GM19193 (cell line): ENCODE data around the gene FAM83E.

Experiments used
- POLR2A ChIP-seq: IDR thresholded peaks from 4 replicates; pipeline ENCODE4 v1.6.1; 2011; ENCODE audit not compliant: insufficient read depth, insufficient read length; ENCODE audit errors: extremely low read depth

The FAM83E gene

DNA sequence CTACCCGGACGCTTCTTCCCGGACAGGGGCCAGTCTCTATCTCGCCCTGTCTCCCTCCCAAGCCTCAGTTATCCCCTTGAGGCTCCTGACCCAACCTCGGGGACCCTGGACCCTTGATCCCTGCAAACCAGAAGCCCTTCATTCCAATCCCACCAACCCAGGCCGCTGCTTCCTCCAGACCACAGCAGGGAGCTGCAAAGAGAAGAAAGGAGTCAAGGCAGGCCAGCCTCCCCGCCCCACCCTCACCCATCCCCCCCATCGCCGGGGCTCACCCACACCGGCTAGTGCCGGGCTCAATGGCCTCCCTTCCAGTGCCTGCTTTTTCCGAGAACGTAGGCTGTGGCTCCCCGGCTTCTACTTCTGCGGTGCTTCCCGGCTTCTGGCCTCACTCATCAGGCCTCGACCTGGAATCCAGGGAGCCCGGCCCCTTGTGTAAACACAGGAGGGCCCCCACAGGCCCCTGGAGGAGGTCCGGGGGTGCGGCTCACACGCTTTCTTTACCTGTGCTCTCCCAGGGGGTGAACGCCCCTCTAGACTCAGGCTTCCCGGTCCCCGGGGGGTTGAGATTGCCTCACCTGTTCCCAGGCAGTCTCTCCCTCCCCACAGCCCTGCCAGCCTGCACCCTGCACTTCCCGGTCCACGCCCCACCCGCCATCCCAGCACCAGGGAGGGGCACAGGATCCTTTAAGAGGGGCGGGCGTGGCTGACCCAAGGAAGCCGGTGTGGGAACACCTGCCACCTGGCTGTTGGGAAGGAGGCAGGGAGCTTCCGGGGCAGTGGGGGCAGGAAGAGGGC lies at the start of gene FAM83E:
TSS of gene FAM83E (minus strand) at position 641 of the 795 bp plus-strand sequence. CDS start 1,704 bp downstream, outside the sequence.
- TF ChIP-seq POLR2A: peak; percentile 38

DNA sequence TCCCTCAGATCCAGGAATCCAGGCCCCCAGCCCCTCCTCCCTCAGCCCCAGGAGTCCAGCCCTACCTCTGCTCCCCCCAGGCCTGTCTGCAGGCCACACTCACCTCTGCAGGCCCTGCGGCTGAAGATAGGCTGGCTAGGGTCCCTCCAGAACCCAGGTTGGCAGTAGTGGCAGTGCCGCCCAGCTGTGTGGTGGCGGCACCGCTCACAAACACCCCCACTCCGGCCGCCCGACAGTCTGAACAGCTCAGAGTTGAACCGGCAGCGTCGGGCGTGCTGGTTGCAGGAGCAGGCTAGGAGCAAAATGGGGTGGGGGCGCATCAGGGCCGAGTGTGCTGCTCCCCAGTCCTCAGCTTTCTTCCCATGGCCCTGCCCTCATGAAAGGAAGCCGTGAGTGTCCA lies 49.6 kb upstream of the FAM83E start:
- TF ChIP-seq POLR2A: no peak

DNA sequence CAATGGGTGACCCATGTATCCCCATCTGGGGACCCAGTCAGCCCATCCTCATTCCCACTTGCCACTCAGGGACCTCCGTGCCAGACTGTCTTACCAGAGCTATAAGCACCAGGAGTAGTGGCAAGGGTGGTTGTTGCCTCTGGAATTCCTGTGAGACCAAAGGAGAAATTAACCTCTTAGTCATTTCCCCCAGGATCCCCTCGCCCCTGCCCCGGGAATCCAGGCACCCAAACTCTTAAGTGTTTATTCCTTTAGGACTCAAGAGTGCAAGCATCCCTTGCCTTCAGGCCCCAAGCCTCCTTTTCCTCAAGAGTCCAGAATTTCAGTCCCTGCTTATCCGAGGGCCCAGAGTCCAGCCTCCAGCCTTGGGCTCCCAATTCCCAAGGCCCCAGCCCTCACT lies 48.8 kb upstream of the FAM83E start:
- TF ChIP-seq POLR2A: no peak

DNA sequence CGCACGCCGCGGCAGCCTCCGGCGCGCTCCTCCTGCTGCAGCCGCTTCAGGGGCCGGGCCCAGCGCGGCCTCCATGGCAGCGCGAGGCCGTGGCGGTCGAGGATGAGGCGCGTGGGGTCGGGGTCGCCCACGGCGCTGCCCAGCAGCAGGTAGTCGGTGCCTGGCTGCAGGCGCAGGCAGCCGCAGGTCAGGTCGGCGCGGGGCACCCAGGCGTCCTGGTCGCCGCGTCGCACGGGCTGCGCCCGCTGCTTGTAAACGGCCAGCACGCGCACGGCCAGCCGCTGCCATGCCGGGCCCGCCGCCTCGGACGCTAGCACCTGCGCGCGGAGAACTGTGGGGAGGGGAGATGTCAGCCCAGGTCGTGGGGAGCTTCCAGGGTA lies 46.8 kb upstream of the FAM83E start:
- TF ChIP-seq POLR2A: no peak

DNA sequence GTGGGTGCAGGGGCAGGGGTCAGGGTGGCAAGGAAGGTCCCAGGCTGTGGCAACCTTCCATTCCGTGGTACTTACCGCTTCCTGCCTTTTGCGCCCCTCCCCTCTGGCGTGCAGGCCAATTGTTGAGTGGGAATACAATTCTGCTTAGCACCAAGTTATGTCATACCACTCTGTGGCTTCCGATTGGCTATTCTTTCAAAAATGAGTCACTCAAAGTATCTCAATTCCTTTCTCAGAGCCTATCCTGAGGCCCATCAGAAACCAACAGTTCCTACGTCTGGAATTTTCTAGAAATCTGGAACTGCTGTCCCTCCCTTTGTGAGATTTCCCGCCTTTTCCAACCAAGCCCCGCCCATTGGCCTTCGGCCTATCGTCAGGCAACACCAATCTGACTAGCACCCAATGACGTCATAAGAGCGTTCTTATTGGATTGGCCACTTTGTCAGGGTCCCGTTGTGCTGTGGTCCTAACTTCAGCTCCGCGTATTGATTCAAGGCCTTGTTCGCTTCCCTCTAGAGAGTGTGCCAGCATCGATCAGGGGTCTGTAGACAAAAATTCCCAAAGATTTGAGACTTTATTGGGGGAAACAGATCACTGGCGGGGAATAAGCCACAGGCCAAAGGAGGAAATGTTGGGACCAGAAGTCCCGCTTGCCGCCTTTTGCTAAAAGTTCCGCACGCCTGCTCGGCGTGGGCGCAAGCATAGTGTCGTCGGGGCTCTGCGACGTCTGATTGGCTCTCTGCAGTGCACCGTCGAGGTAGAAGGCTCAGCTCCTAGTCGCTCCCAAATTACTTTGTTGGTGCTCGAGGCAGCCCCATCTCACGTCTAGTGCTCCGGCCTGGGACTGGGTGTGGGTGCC lies 46.2 kb upstream of the FAM83E start:
- TF ChIP-seq POLR2A: no peak

DNA sequence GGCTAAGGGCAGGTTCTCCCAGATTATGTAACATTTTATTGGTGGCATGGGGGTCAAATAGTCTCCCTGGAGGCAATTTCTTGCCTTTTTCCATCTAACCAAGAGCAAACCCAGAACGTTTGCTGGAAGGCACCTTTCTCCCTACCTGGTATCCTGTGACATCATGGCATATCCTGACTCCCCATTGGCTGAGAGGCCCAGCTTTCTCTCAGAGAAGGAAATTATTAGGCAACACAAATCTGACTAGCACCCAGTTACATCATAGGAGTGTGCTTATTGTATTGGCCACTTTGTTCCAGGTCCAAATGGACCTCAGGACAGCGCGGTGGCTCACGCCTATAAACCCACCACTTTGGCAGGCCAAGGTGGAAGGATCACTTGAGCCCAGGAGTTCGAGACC lies 44.9 kb upstream of the FAM83E start:
- TF ChIP-seq POLR2A: no peak

DNA sequence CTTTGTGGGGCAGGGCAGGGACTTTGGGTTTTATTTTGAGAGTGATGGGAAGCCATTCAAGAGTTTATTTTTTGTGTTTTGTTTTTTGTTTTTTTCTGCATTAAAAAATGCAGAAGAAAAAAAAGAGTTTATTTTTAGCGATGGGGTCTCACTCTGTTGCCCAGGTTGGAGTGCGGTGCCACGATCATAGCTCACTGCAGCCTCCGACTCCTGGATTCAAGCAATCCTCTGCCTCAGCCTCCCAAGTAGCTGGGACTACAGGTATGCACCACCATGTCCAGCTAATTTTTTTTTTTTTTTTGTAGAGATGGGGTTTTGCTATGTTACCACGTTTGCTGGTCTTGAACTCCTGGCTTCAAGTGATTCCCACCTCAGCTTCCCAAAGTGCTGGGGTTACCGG lies 43.6 kb upstream of the FAM83E start:
- TF ChIP-seq POLR2A: no peak

DNA sequence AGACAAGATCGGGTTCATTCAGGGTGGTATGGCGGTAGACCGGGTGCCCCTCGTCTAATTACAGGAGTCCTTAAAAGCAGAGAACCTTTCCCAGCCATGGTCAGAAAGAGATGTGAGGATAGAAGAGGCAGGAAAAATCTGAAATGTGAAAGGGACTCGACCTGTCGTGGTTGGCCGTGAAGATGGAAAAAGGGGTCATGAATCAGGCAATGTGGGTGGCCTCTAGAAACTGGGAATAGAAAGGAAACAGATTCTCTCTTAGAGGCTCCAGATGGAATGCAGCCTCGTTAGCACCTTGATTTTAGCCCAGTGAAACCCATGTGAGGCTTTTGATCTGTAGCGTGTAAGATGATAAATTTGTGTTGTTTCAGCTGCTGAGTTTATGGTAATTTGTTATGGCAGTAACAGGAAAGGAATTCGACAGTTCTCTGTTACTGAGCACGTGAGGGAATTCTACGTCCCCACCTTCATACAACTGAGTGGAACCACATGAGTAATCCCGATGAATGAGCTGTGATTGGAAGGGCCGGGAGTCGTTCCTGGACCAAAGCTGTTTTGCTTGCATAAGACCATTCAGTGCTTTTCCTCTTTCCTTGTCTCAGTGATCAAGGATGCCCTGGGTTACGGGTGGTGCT lies 42.1 kb upstream of the FAM83E start:
- TF ChIP-seq POLR2A: no peak

DNA sequence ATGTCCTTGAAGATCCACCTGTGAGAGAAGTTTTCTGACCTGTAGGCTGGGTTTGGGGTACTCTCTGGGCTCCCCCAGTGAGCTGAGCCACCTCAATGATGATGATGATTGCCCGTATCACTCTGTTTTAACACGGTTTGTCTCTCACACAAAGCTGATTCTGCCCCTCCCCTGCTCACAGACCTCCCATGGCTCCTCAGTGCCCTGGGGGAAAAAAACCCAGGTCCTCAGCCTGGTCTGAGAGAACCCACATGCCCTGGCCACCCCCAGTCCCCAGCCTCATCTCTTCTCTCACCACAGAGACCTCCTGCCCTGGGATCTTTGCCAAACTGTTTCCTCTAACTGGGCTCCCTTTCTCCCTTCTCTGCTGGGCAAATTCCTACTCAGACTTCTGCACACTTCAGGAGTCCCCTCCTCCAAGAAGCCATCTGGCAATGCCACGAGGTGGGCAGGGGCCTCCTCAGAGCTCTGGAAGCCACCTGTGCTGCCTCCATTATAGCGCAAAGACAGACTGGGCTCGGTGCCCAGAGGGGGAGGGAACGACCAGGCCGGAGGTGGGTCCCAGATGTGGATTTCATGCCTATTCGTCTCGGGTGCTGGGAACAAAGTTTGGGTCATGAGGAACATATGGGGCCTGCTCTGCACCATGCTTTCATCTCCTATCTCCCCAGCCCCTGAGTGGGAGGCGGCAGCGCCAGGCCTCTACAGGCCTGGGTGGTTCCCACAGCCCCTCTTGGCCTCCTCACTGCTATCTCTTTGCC lies 39.6 kb upstream of the FAM83E start:
- no peak for TF ChIP-seq POLR2A

DNA sequence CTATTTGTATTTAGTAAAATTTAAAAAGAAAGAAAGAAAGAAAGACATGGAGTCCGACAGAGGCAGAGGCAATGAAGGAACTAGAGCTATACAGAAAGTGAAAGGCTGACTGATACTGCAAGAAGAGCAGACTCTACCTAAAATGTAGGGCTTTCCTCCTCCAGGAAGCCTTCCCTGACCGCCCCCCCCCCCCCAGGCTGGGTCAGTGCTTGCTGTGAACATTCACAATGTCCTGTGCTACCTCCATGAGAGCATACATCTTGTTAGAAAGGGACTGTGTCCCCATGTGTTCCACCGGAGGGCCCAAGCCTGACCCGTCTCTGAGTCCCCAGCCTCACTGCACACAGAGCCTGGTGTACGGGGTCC lies 36.8 kb upstream of the FAM83E start:
- no peak for TF ChIP-seq POLR2A

DNA sequence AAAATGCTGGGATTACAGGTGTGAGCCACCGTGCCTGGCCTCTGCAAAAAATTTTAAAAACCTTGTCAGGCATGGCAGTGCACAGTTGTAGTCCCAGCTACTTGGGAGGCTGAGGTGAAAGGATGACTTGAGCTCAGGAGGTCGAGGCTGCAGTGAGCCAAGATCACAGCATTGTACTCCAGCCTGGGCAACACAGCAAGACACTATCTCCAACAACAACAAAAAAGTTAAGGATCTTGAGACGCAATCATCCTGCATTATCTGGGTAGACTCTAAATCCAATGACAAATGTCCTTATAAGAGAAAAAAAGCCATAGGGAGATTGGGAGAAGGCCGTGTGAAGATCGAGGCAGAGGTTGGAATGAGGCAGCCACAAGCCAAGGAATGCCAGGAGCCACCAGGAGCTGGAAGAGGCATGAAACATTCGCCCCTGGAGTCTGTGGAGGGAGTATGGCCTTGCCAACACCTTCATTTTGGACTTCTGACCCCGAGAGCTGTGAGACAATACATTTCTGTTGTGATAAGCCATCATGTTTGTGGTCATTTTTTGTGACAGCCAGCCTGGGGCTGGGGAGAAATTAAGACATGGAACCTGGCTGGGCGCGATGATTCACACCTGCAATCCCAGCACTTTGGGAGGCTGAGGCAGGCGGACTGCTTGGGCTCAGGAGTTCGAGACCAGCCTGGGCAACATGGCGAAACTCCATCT lies 36.3 kb upstream of the FAM83E start:
- TF ChIP-seq POLR2A: no peak

DNA sequence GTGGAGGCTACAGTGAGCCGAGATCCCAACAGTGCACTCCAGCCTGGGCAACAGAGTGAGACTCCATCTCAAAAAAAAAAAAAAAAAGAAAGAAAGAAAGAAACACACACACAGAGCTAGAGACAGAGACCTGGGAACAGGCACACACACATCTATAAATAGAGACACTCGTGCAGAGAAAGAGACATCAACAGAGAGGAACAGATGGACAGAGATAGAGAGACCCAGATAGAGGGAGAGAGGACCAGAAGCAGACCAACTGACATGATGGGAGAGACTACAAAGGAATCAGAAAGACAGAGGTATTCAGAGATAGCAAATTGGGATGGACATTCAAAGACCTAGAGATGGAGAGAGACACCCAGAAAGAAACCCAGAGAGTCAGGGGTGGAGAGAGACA lies 33.3 kb upstream of the FAM83E start:
- TF ChIP-seq POLR2A: no peak

DNA sequence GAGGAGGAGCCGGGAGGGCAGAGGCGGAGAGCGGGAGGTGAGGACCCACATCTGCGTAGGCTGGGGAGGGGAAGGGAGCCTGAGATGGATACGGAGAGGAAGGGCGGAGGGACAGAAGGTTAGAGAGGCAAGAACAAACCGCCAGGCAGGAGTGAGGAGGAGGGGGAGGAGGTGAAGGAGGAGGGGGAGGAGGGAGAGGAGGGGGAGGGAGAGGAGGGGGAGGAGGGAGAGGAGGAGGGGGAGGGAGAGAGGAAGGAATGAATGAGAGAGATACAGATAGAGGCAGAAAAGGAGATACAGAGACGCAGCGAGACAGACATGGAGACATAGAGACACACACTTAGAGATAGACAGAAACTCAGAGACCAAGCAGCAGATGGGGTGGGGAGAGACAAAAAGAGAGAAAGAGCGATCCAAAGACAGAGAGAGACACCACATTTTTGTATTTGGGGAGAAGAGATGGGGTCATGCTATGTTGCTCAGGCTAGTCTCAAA lies 31.9 kb upstream of the FAM83E start:
- no peak for TF ChIP-seq POLR2A
